Vagina (tissue), 2 donors: ENCODE measurements around the gene CAVIN4.

Experiments
- CTCF ChIP-seq, 3 experiments: fragments of 450-650 bp in 2 of 3; fragments of 200-600 bp in 1 of 3; sonication (generic) in 1 of 3; IDR thresholded peaks; one replicate each; pipeline ENCODE4 v1.5.1; 2017 to 2019; ENCODE audit warnings: antibody characterized with exemption in 3 of 3, mild to moderate bottlenecking in 2 of 3, moderate library complexity in 2 of 3
- POLR2A ChIP-seq, 2 donors: fragments of 450-650 bp; IDR thresholded peaks; one replicate each; pipeline ENCODE4 v1.6.1; 2017; ENCODE audit warnings: antibody characterized with exemption in 2 of 2, mild to moderate bottlenecking in 2 of 2, moderate library complexity in 2 of 2

- TF ChIP-seq POLR2A (IDR thresholded peaks at IDR 0.05) (no peak), CTCF (IDR thresholded peaks at IDR 0.05) (no peak)
Measured at GRCh38 chr9:100554935-100555401, 22.9 kb upstream of the CAVIN4 start.
